Muscle of back (tissue), 11 donors: ENCODE data around the gene NKD2. TPM values are rescaled to one million over a fixed set of nuclear protein-coding genes. Genes with fewer than 3 reads are reported as not detected.
"Not testable (repeated sequence)": the region's sequence is repeated elsewhere in the genome, so short reads cannot be mapped to it uniquely, and the experiment has no call there.

Experiments
- DNase-seq, 3 donors: peaks; one replicate each; pipeline versions ENCODE4 v3.0.0 to v3.0.0-alpha.2; 2013
- polyA plus RNA-seq, 10 donors: library from polyadenylated mRNA; unstranded; fragments of 120-200 nt; gene quantifications; one replicate each; pipeline ENCODE4 v1.2.1, GENCODE V29; 2013; ENCODE audit not compliant: insufficient read length in 10 of 10

The NKD2 gene
- polyA plus RNA-seq, 10 donors: 1.6 to 19.5 (median 2.4) TPM

DNA sequence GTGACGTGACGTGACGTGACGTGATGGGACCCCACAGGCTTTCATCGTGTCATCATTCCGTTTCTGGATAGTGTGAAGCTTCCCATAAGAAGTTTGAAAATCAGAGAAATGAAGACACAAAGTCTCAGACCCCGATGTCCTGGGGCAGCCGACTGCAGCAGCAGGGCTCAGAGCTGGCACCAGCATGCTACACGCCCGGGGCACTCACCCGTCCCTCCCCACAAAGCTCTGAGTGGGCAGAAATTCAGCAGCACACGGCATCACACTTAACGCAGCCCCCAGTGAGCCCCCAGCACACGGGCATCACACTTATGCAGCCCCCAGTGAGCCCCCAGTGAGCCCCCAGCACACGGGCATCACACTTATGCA is 61.1 kb downstream of the NKD2 start:
- no peak for DNase-seq

GRCh38 chr5:1073239-1074102 is 64.9 kb downstream of the NKD2 start:
- no peak for DNase-seq

DNA sequence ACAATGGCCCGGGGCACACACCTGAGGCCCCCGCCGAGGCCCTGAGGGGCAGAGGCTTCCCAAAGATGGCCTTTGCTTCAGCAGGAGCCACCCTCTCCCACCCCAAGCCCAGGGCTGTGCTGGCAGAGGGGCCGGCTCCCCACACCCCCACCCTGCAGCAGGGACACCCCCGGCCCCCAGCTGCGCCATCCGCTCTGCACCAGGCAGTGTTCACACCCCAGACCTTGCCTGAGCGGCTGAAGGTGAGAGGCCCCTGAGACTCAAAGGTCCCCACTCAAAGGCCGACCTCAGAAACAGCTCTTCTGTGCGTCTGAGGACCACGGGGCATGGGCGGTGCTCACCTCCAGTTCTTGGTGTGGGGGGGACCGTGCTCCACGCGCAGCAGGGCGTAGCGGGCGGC is 65.6 kb downstream of the NKD2 start:
- DNase-seq: no peak

- no peak for DNase-seq
Observed at GRCh38 chr5:1074816-1075554, 66.4 kb downstream of the NKD2 start.

- DNase-seq: no peak
Observed at GRCh38 chr5:1075555-1075881, 66.9 kb downstream of the NKD2 start.

DNA sequence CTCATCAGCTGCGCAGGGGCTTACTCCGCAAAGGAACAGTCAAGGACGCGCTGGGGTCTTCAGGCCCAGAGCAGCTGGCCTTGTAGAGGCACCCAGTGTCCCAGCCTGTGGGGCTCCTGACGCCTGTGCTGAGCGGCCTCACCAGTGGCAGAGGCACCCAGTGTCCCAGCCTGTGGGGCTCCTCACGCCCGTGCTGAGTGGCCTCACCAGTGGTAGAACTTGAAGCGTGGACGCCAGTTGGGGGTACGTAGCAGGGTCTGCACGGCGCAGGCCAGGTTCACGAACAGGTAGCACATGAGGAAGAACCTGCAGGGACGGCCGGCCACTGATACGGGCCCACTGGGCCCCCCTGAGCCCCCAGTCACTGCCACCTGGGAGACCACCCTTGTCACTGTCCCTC is 67.3 kb downstream of the NKD2 start:
- DNase-seq: no peak

DNA sequence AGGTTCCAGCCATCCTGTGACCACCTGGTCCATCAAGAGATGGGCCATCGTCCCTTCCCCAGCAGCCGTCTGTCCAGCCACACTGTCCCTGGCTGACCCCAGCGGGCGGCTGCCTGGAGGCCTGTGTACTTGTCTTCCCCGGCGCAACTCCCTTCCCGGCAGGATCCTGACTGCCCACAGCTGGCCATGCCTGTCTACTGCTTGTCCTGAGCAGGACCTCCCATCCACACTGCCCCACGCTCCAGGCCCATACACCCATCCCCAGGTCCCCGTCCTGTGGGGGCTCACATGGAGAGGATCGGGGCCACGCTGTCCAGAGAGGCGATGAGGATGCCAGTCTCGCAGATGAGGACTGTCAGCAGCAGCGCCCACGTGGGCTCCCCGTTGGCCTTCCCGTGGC is 67.8 kb downstream of the NKD2 start:
- DNase-seq: no peak

GRCh38 chr5:1077026-1077425 is 68.4 kb downstream of the NKD2 start:
- no peak for DNase-seq

GRCh38 chr5:1077491-1078020 is 69.0 kb downstream of the NKD2 start:
- no peak for DNase-seq

DNA sequence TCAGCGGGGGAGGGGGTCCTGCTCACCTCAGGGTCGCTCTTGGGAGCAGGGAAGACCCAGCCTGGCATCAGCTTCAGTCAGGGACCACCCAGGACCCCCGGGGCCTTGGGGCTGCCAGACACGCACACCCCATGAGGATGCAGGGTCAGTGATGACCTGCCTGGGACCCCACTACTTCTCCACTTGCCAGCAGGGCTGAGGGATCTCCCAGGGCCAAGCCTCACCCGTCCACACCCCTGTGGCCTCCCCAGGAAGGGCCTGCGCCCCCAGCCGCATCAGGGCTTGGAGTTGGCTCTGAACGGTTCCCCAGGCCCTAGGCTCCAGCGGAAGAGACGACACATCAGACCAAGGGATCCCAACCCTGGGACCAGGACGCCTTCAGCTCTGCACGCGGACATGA is 69.6 kb downstream of the NKD2 start:
- DNase-seq: no peak

GRCh38 chr5:1078851-1079250 is 70.2 kb downstream of the NKD2 start:
- no peak for DNase-seq

- no peak for DNase-seq
Observed at GRCh38 chr5:1079486-1079885, 70.9 kb downstream of the NKD2 start.

GRCh38 chr5:1079961-1080360 is 71.4 kb downstream of the NKD2 start:
- no peak for DNase-seq

DNA sequence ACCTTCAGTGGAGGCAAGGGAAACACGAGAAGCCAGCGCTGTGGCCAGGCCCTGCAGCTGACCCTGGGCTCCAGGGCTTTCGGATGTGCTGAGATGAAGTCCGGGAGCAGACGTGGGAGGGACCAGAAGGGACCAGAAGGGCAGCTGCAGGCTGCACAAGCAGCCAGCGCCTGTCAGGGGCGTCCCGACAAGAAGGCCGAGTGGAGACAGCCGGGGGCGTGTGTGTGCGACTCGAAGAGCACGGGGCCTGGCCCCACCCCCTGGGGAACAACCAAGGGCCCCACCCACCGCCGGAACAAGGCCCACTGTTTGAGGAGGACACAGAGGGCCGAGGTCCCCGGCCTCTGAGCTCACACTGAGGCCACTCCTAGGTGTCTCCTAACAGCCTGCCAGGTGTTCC is 71.8 kb downstream of the NKD2 start:
- DNase-seq: peak in 1 of 3 donors; percentile 73

DNA sequence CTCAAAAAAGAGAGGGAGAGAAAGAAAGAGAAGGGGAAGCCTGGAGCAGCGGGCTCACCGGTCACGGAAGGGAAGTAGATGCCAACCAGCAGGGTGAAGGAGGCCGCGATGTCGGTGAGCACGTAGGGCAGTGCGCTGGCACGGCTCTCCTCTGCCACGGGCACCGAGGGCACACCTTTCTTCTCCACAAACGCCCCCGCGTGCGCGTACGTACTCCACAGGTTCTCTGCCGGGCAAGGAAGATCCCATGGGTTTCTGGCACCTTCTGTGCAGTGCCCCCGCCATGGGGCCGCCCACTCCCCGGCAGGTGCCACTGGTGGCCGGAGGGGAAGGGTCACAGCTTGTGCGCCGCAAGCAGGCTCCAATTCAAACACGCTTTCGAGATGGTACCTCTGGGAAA is 72.9 kb downstream of the NKD2 start:
- DNase-seq: no peak

DNA sequence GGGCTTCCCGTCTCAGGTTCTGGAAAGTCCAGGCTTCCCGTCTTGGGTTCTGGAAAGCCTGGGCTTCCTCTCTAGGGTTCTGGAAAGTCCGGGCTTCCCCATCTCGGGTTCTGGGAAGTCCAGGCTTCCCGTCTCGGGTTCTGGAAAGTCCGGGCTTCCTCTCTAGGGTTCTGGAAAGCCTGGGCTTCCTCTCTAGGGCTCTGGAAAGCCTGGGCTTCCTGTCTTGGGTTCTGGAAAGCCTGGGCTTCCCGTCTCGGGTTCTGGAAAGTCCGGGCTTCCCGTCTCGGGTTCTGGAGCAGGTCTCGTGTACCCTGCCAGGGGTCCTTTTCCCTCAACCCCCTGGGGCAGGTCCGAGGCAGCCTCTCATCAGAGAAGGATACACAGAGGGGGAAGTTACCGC is 74.4 kb downstream of the NKD2 start:
- DNase-seq: not testable (repeated sequence)

- no peak for DNase-seq
Observed at GRCh38 chr5:1083823-1084605, 75.4 kb downstream of the NKD2 start.

GRCh38 chr5:1085391-1085790 is 76.8 kb downstream of the NKD2 start:
- no peak for DNase-seq

DNA sequence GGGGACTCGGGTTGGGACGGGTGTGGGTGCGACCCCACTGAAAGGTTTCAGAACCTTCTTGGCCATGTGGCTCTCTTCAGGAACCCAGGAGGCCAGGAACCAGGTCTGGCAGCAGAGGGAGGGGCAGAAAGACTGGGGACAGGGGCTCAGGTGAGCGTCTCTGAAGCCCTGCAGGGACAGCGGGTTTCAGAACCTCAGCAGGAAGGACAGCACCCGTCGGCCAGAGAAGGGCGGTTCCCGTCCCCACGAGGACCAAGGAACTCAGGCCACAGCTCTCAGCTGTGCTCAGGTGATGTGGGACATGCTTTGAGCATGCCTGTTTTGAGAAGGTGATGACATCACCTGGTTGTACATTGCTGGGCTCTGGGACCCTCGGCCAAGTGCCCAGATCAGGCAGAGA is 77.5 kb downstream of the NKD2 start:
- DNase-seq: no peak

DNA sequence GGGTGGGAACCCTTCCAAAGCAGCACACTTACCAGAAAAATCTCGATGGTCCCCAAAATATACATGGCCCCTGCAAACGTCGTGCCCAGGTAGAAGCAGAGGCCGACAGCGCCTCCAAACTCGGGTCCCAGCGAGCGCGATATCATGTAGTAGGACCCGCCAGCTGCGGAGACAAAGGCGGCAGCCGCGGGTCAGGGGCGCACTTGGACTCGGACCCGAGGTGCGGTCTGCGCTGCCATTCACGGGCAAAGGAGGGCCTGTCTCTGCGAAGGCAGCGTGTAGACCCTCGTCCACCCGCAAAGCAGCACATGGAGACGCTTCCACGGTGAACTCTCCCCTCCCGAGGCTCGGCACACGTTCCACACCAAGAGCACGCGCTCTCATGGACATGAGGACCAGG is 78.3 kb downstream of the NKD2 start:
- no peak for DNase-seq

- no peak for DNase-seq
Observed at GRCh38 chr5:1087428-1087827, 78.8 kb downstream of the NKD2 start.

DNA sequence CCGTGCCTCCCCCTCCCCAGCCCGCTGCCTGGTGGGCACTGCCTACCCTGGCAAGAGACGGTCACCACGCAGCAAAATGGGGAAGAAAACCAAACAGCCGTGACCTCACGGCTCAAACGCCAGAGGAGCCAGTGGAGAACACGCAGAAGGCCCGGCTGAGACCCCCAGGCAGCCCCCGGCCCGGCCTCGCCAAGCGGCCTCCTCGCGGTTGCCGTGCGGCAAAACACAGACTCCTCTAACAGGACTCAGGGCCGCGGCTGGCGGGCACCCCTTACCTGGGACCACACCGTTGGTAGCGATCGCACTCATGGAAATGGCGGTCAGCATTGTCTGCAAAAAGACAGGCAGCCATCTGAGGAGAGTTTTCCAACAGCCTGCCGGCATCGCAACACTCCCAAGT is 79.4 kb downstream of the NKD2 start:
- DNase-seq: no peak
